Thyroid gland (tissue), 4 donors: ENCODE data around the gene EPC1.

ENCODE experiments used
- POLR2A ChIP-seq, 2 donors: fragments of 450-650 bp; IDR thresholded peaks; one replicate each; pipeline ENCODE4 v1.6.1; 2017; ENCODE audit warnings: antibody characterized with exemption in 2 of 2, mild to moderate bottlenecking in 2 of 2, moderate library complexity in 1 of 2
- TF ChIP-seq, protein P1 (sequence below), 6 experiments: fragments of 200-600 bp in 3 of 6; fragments of 450-650 bp in 3 of 6; sonication (generic) in 3 of 6; IDR thresholded peaks; one replicate each; pipeline ENCODE4 v1.5.1; 2016 to 2019; ENCODE audit warnings: antibody characterized with exemption in 6 of 6, mild to moderate bottlenecking in 2 of 6, inconsistent platforms in 1 of 6, moderate library complexity in 1 of 6

DNA sequence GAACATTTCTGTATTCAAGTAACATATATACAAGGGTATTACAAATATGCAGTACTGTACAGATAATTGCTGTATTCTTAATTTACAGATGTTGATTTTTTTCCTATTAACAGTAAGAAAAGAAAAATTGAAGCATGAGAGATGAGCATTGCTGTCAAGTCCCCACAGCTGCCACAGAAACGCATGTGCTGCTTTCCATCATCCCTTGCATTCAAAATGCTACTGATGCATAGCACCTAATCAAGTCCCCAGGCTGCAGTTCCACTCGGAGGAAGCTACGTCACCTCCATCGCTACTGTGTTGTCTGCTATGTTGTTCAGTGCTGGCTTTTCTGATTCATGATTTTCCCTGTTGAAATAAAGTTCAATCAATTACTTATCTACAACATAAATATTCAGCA, 78.2 kb downstream of the EPC1 start:
- TF ChIP-seq, protein P1, sequence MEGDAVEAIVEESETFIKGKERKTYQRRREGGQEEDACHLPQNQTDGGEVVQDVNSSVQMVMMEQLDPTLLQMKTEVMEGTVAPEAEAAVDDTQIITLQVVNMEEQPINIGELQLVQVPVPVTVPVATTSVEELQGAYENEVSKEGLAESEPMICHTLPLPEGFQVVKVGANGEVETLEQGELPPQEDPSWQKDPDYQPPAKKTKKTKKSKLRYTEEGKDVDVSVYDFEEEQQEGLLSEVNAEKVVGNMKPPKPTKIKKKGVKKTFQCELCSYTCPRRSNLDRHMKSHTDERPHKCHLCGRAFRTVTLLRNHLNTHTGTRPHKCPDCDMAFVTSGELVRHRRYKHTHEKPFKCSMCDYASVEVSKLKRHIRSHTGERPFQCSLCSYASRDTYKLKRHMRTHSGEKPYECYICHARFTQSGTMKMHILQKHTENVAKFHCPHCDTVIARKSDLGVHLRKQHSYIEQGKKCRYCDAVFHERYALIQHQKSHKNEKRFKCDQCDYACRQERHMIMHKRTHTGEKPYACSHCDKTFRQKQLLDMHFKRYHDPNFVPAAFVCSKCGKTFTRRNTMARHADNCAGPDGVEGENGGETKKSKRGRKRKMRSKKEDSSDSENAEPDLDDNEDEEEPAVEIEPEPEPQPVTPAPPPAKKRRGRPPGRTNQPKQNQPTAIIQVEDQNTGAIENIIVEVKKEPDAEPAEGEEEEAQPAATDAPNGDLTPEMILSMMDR (IDR thresholded peaks at IDR 0.05), result no peak
- no peak for TF ChIP-seq POLR2A (IDR thresholded peaks at IDR 0.05)
